ENCODE data around the gene MBNL1. TPM values are rescaled to one million over a fixed set of nuclear protein-coding genes. Genes with fewer than 3 reads are reported as not detected.

MBNL1 gene
- total RNA-seq, 1 donor from 2014 or later: 311 TPM

GRCh38 chr3:152356870-152357276 lies 88.1 kb downstream of the MBNL1 start:
- H3K27ac ChIP-seq: no peak overlapping the region
- intact Hi-C loops (cut with DNase I): no loop called here
- peaks cover 46% of the 10 kb centered on the region for H3K4me1 ChIP-seq

GRCh38 chr3:152357587-152357986 lies 88.9 kb downstream of the MBNL1 start:
- Histone ChIP-seq H3K4me3 (no peak overlapping the region), H3K27ac (no peak overlapping the region), H3K9me3 (no peaks in the 10 kb centered on the region), H3K36me3 (no peaks in the 10 kb centered on the region), H3K27me3 (no peaks in the 10 kb centered on the region), H3K4me1 (peaks cover 40% of the 10 kb centered on the region)
- no peak for DNase-seq (ENCODE audit: extremely low spot score in 2 of 2)
- TF ChIP-seq POLR2A (IDR thresholded peaks at IDR 0.05) (no peak), CTCF (IDR thresholded peaks at IDR 0.05) (no peak), POLR2AphosphoS5 (IDR thresholded peaks at IDR 0.05; ENCODE audit: insufficient read depth in 1 of 2, low read depth in 1 of 2) (no peak)
- intact Hi-C loops (cut with DNase I): no loop called here

More at GRCh38 chr3:152356870-152357276, 88.1 kb downstream of the MBNL1 start:
- Histone ChIP-seq H3K27me3 (no peaks in the 10 kb centered on the region), H3K36me3 (no peaks in the 10 kb centered on the region), H3K9me3 (no peaks in the 10 kb centered on the region), H3K4me3 (no peak overlapping the region)
- no peak for DNase-seq (ENCODE audit: extremely low spot score in 2 of 2)
- no peak for TF ChIP-seq CTCF (IDR thresholded peaks at IDR 0.05)
- TF ChIP-seq POLR2AphosphoS5 (IDR thresholded peaks at IDR 0.05; ENCODE audit: insufficient read depth in 1 of 2, low read depth in 1 of 2): no peak

GRCh38 chr3:152359385-152360248 lies 90.9 kb downstream of the MBNL1 start:
- no peaks in the 10 kb centered on the region for H3K36me3 ChIP-seq
- H3K27me3 ChIP-seq: no peaks in the 10 kb centered on the region
- DNase-seq (ENCODE audit: extremely low spot score in 2 of 2): no peak
- H3K4me1 ChIP-seq: peaks cover 29% of the 10 kb centered on the region
- no peaks in the 10 kb centered on the region for H3K9me3 ChIP-seq
- no peak overlapping the region for H3K4me3 ChIP-seq
- no peak overlapping the region for H3K27ac ChIP-seq
- intact Hi-C loops (cut with DNase I): no loop called here
- no peak for TF ChIP-seq CTCF (IDR thresholded peaks at IDR 0.05)
- no peak for TF ChIP-seq POLR2A (IDR thresholded peaks at IDR 0.05)
- no peak for TF ChIP-seq POLR2AphosphoS5 (IDR thresholded peaks at IDR 0.05; ENCODE audit: insufficient read depth in 1 of 2, low read depth in 1 of 2)

- H3K36me3 ChIP-seq: no peaks in the 10 kb centered on the region
- H3K27ac ChIP-seq: no peak overlapping the region
- no peaks in the 10 kb centered on the region for H3K9me3 ChIP-seq
- TF ChIP-seq POLR2AphosphoS5 (IDR thresholded peaks at IDR 0.05; ENCODE audit: insufficient read depth in 1 of 2, low read depth in 1 of 2) (no peak), POLR2A (IDR thresholded peaks at IDR 0.05) (no peak), CTCF (IDR thresholded peaks at IDR 0.05) (no peak)
- DNase-seq (ENCODE audit: extremely low spot score in 2 of 2): no peak
- H3K27me3 ChIP-seq: no peaks in the 10 kb centered on the region
- peaks cover 31% of the 10 kb centered on the region for H3K4me1 ChIP-seq
- intact Hi-C loops (cut with DNase I): no loop called here
- H3K4me3 ChIP-seq: no peak overlapping the region
Measured at GRCh38 chr3:152360302-152360701, 91.6 kb downstream of the MBNL1 start.

- intact Hi-C loops (cut with DNase I): no loop called here
- Histone ChIP-seq H3K36me3 (no peaks in the 10 kb centered on the region), H3K9me3 (no peaks in the 10 kb centered on the region), H3K4me1 (peaks cover 31% of the 10 kb centered on the region), H3K4me3 (no peak overlapping the region), H3K27me3 (no peaks in the 10 kb centered on the region), H3K27ac (no peak overlapping the region)
- TF ChIP-seq POLR2A (IDR thresholded peaks at IDR 0.05): no peak
- no peak for TF ChIP-seq CTCF (IDR thresholded peaks at IDR 0.05)
- TF ChIP-seq POLR2AphosphoS5 (IDR thresholded peaks at IDR 0.05; ENCODE audit: insufficient read depth in 1 of 2, low read depth in 1 of 2): no peak
- DNase-seq (ENCODE audit: extremely low spot score in 2 of 2): no peak
Measured at GRCh38 chr3:152360966-152361365, 92.2 kb downstream of the MBNL1 start.

Measured in vagina (tissue), 2 donors.